GM19395 (cell line): ENCODE measurements around the gene MEPE.

Experiments
- ATAC-seq: cut with Tn5 transposase; IDR thresholded peaks from one replicate; pipeline ENCODE4 v1.9.1; 2021; ENCODE audit warnings: mild to moderate bottlenecking, moderate library complexity; ENCODE audit not compliant: unreplicated experiment

The MEPE gene

GRCh38 chr4:87840149-87840548, 7.4 kb downstream of the MEPE start:
- ATAC-seq: no peak

- ATAC-seq: no peak
These were observed 11.2 kb downstream of the MEPE start for GRCh38 chr4:87843936-87844335.

GRCh38 chr4:87844452-87844851, 11.7 kb downstream of the MEPE start:
- no peak for ATAC-seq

GRCh38 chr4:87846226-87846625, 13.5 kb downstream of the MEPE start:
- no peak for ATAC-seq

GRCh38 chr4:87848622-87849351, 16.0 kb downstream of the MEPE start:
- peak; percentile 91 for ATAC-seq

DNA sequence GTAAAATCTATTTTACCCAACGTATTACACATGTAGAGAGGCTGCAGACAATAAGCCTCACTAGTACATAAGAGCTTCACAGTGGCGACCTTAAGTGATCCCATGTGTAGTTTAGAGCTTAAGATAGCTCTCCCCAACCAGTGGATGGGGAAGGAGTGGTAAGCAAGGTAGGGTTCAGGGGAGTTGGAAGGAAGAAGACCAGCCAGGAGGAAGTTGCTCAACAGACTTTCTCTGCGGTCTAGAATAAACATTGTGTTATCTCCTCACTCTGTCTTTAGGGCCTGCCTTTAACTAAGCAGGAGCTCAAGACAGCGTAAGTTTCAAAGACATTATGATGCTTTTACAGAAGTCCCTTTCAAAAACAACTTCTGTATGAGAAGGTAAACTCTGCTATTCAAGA, 16.8 kb downstream of the MEPE start:
- no peak for ATAC-seq

DNA sequence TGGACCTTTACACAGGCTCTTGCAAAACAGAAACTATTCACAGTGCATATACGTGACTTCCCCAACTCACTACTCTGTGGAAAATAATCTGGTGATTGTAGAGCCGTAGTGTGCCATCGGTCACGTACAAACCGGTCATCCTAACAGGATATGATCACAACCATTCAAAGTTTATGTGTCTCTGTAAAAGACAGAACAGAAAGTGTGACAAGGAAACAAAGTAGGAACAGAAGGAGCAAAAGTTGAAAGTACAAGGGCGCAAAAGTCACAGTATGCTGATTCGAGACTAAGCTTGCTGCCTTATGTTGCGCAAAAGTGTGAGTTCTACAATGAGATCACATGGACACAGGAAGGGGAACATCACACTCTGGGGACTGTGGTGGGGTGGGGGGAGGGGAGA, 18.6 kb downstream of the MEPE start:
- ATAC-seq: no peak

GRCh38 chr4:87851953-87852352, 19.2 kb downstream of the MEPE start:
- ATAC-seq: no peak

DNA sequence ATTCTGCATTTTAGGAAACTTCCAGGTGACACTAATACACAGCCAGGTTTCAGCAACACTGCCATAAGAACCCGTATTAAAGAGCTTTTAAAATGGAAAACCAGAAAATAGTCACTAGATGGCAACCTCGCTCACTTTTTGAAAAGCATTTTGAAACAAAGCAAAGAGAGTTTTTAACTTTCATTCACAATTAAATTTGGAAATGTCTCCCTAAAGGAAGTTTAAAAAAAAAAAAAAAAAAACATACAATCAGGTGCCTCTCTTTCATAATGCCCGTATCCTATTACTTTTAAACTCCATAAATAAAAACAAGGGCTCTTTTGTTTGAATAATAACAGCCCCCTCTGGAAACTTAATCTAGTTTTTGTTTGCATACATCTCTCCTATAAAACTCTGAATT, 20.3 kb downstream of the MEPE start:
- ATAC-seq: no peak

GRCh38 chr4:87853891-87854290, 21.1 kb downstream of the MEPE start:
- no peak for ATAC-seq

GRCh38 chr4:87855559-87855958, 22.8 kb downstream of the MEPE start:
- no peak for ATAC-seq

DNA sequence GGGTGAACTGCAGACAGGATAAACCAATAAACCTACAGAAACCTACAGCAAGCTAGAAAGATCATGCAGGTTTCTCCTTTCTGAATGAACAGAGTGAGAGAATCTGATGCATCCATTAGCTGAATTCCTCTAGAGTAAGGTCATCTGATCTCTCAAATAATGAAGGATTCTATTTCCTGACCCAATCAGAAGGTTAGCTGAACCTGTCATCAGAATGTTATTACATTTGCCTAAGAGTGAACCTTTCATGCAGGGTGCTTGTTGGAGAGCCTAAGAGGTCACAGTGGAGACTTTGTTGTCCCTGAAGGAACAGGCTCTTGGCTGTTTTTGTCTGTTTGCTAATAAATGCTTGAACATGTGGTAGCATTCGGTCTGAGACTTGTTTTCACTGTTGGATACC, 24.0 kb downstream of the MEPE start:
- no peak for ATAC-seq

DNA sequence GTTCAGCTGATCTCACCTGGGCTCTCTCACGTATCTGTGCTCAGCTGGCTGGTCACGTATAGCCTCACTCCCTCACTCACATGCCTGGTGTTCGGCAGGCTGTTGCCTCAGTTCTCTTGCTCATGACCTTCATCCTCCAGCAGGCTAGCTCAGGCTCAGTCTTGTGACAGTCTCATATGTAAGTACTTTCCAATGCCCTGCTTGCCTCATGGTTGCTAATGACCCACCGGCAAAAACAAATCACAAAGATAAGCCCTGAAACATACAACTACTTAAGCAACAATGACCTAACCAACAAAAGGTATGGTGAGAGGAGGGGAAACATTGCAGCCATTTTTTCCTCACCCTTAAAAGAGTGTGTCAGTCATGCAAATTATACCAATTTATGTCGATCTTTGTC, 25.0 kb downstream of the MEPE start:
- no peak for ATAC-seq

- no peak for ATAC-seq
These were observed 29.5 kb downstream of the MEPE start for GRCh38 chr4:87862236-87862635.

GRCh38 chr4:87863486-87863885, 30.7 kb downstream of the MEPE start:
- ATAC-seq: no peak

DNA sequence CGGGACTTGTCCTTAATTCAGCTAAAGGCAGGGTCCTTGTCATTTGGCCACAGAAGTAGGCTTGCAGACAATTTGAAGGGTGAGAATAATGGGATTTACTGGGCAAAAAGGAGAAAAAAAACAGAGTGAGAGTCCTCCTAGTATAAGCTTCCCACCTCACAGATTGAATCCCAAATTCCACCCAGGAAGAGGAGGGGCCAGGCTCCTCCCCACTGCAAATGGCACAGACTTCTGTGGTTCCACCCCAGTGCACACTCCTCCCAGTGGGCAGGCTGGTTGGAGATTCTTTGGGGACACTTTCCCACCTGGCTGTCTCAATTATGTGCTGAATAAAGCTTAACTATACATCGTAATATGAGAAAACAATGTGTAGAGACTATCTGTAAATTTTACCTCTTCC, 31.6 kb downstream of the MEPE start:
- ATAC-seq: no peak

DNA sequence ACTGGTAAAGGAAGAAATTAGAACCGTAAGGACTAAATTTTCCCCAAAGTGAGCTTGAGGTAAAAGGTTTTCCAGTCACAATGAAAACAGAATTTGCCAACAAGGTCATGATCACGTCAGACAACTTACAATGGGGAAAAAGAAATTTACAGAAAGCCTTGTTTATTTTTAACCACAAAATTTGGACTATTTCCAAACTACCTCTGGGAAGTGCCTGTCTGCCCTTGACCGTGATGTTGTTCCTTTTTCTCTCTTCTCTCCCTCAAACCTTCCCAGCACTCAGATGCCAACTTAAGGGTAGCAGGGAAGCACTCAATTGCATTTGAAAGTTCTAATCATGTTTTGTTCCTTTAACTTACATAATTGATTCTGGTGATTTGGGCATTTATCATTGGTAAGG, 32.5 kb downstream of the MEPE start:
- ATAC-seq: no peak

DNA sequence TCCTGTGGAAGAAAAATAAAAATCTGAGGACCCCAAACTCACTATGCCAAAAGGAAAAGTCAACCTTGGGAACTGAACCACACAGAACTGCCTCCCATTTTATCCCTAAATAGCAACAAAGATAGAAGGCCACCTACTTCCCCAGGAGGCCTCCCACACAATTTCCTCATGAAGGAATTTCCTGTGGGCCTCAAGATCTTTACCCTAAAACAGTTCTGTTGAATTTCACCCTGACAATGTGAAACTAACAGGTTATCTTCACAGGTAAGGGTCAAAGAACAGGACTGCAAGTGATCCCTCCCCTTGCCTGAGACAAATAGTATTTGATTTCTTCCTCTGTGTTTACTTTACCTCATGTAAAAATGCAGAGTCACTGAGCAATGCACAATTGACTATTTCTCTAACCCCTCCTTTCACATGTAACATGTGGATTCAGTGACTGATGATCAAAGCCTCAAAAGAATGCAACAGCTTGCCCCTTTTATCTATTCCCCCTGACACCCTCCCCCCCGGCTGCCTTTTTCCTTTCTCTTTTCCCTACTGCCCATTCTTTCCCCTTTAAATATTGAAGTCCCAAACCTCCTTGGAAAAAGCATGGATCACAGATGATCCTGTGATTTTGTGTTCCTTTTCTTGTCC, 33.3 kb downstream of the MEPE start:
- ATAC-seq: no peak

DNA sequence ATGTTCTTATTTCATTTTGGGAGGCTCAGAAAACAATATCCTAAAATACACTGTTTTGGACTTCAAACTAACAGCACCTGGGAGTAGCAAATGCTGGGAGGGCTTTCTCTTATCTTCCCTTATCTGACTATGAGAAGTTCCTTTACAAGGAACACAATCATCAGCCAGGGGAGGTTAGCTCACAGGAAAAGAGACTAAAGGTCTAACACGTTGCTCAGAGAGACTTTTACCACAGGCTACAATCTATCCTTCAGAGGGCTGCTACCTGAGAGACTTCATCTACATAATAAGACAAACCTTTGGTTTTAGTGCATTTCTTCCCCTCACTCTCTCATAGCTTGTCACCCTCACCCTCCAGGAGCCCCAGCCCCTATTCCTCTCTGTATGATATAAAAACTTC, 35.8 kb downstream of the MEPE start:
- ATAC-seq: no peak

DNA sequence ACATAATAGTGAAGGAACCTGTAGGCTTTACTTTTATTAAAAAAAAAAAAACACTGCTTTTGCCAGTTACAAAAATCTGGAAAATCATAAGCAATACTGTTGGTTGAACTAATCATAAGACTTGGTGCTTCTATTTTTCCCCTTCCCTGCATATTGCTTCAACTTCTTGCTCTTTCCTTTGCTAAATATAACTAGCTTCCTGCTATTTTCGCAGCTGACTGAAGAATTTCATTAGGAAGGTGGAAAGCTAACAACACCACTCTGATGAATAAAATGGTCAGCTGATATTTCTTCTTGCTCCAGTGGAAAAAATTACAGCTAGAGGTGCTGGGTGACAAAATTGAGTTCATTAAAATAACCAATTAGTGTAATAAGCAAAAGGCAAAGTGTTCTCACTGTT, 39.3 kb downstream of the MEPE start:
- no peak for ATAC-seq

DNA sequence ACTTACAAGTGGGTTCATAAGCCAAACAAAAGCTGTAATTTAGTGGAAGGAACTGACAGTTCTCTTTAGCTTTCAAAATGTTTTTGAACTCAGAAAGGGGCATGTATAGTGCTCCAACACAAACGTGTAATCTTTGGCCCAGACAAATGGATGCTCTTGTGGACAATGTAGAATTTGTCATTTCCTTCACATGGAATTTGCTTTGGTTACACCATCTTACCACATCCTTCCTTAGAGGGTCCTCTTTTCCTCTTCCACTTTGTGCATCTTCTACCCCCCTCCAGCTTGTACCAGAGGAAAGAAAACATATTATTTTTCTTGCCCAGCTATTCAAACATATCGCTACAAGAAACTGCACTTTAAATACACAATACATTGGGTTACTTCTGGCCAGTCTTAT, 42.4 kb downstream of the MEPE start:
- no peak for ATAC-seq

DNA sequence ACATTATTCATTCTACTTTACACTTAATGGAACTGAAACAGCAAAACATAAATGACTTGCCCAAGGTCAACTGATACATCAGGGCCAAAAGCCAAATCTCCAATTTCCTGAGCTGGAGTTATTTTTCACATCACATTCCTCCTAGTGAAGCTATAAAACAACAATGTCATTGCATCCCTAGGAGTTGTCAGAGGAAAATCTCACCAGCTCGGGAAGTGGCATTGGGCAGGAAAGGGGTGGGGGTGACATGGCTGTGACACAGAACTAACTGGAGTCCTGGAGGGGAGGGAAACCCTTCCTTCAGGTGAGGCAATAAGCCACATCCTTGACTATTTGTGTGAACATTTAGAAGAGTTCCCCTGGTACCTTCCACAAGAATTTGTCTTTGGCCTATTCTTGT, 47.3 kb downstream of the MEPE start:
- ATAC-seq: no peak

- ATAC-seq: no peak
These were observed 48.3 kb downstream of the MEPE start for GRCh38 chr4:87881115-87881514.
